HEK293T (cell line): ENCODE measurements around the gene MAST2.

Experiments
- ELF4 ChIP-seq: fragments of 450-650 bp; IDR thresholded peaks from 2 replicates; pipeline ENCODE4 v1.6.1; 2017; ENCODE audit warnings: antibody characterized with exemption
- FOXA1 ChIP-seq: fragments of 450-650 bp; IDR thresholded peaks from 2 replicates; pipeline ENCODE4 v1.6.1; 2016; ENCODE audit warnings: mild to moderate bottlenecking
- FOXK2 ChIP-seq: fragments of 450-650 bp; IDR thresholded peaks from 2 replicates; pipeline ENCODE4 v1.6.1; 2016; ENCODE audit warnings: mild to moderate bottlenecking
- FOXM1 ChIP-seq: fragments of 450-650 bp; IDR thresholded peaks from 2 replicates; pipeline ENCODE4 v1.6.1; 2017; ENCODE audit warnings: mild to moderate bottlenecking, borderline replicate concordance
- HDGF ChIP-seq: fragments of 450-650 bp; IDR thresholded peaks from 2 replicates; pipeline ENCODE4 v1.6.1; 2017; ENCODE audit warnings: antibody characterized with exemption, borderline replicate concordance
- L3MBTL2 ChIP-seq: fragments of 450-650 bp; conservative IDR thresholded peaks from 2 replicates; pipeline ENCODE4 v1.6.1; 2016; ENCODE audit warnings: mild to moderate bottlenecking
- LEF1 ChIP-seq: fragments of 450-650 bp; IDR thresholded peaks from 2 replicates; pipeline ENCODE4 v1.6.1; 2017; ENCODE audit warnings: mild to moderate bottlenecking, borderline replicate concordance
- SP1 ChIP-seq: fragments of 450-650 bp; IDR thresholded peaks from 2 replicates; pipeline ENCODE4 v1.6.1; 2017
- TARDBP ChIP-seq: fragments of 450-650 bp; IDR thresholded peaks from 2 replicates; pipeline ENCODE4 v1.6.1; 2016
- ZNF384 ChIP-seq: fragments of 450-650 bp; IDR thresholded peaks from 2 replicates; pipeline ENCODE4 v1.6.1; 2016
- TF ChIP-seq, protein P1 (sequence below): fragments of 450-650 bp; IDR thresholded peaks from 2 replicates; pipeline ENCODE4 v1.6.1; 2016

DNA sequence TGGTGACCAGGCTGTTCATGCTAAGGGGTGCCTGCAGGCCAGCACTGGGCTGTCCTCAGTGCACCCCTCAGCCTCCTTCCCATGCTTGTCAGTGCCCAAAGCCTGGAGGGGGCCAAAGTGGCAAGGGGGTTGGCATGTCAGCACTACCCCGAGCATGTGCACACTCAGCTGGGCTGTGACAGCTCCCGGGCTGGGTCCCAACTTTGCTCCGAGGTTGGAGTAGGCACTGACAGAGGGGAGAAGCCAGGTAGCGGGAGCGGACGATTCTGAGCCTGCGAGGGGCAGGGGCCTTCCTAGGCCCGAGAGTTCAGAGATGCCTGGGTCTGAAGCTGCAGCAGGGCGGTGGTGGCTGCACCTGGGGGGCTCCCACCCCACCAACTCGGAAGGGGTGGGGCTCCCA lies 119.0 kb downstream of the MAST2 start:
- TF ChIP-seq SP1, result no peak
- TF ChIP-seq L3MBTL2, result no peak
- no peak for TF ChIP-seq FOXM1
- TF ChIP-seq ZNF384, result no peak
- TF ChIP-seq ELF4, result no peak
- no peak for TF ChIP-seq FOXA1
- no peak for TF ChIP-seq LEF1
- no peak for TF ChIP-seq TARDBP
- no peak for TF ChIP-seq FOXK2
- no peak for TF ChIP-seq HDGF
- TF ChIP-seq, protein P1, sequence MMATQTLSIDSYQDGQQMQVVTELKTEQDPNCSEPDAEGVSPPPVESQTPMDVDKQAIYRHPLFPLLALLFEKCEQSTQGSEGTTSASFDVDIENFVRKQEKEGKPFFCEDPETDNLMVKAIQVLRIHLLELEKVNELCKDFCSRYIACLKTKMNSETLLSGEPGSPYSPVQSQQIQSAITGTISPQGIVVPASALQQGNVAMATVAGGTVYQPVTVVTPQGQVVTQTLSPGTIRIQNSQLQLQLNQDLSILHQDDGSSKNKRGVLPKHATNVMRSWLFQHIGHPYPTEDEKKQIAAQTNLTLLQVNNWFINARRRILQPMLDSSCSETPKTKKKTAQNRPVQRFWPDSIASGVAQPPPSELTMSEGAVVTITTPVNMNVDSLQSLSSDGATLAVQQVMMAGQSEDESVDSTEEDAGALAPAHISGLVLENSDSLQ, result no peak
